ENCODE data around the gene MCTP2.

GRCh38 chr15:94445566-94446160, 214.3 kb downstream of the MCTP2 start:
- TF ChIP-seq CTCF (IDR thresholded peaks at IDR 0.05 in 8 of 11, conservative IDR thresholded peaks at IDR 0.05 in 3 of 11) (no peak), POLR2A (IDR thresholded peaks at IDR 0.05) (no peak)

Measured in spleen (tissue), 7 donors.